Lung microvascular endothelial cell (primary cell): Measurements from ENCODE around the gene COPS8. TPM values are rescaled to one million over a fixed set of nuclear protein-coding genes. Genes with fewer than 3 reads are reported as not detected.
A peak's percentile ranks its signal among the peaks of the same experiment; 100 is the strongest.

Source experiments
- DNase-seq, 2 donors: peaks; one replicate each; pipeline versions ENCODE4 v3.0.0 to v3.0.0-alpha.2; 2010; ENCODE audit warnings: low read depth in 2 of 2
- total RNA-seq: library from RNA; depleted of rRNA; stranded (reverse); fragments of >200 nt; gene quantifications from 2 replicates; pipeline ENCODE4 v1.2.1, GENCODE V29; 2014

Gene COPS8
- total RNA-seq, 1 donor from 2014 or later, result 45.4 TPM

DNA sequence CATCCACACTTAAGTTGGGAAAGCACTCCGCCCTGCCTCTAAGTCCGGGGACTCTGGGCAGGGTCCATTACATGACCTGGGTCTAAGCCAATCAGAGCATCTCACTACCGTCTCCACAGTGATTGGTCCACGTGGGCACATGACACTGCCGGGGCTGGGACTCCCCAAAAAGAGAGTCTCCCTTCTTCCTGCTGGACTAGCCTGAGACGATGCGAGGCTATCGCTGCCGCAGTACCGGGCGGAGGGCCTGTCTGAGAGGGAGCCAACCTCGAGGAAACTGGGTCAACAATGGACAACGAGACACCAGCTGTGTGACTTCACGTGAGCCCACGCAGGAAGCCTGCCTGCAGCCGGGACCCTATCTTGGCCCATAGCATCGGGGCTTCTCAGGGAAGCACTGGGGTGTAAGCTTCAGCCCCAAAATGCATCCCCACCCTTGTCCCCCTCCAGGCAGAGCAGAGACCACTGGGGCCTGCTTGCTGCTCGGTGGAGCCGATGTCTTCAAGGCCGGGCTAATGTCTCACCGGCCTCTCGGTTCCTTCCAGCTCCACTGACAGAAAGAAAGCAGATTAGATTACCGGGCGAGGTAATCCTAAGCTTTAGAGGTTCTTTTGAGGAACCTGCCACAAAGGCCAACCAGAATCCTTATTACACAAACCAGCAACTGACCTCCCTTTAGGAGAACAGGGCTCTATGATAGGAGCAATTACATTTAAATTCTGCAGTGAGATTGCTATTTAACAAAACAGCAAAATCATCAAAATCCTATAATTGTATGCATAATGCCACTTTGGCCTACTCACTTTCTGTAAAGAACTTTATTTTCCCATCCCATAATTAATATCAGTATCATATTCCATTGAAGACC is 21.3 kb upstream of the COPS8 start:
- no peak for DNase-seq

DNA sequence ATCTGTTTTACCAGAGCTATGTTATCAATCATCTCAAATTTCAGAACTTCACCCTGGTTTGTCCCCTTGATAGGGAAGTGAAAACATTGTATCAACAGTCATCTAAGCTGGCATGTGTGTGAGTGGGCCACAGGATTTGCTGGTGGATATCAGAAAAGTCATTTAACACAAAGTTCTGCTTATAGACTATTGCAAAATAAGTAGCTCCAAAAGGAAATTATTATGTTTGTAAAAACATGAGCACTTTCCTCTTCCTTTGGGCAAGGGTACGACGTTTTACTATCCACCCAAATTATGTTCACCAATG is 20.7 kb upstream of the COPS8 start:
- no peak for DNase-seq

DNA sequence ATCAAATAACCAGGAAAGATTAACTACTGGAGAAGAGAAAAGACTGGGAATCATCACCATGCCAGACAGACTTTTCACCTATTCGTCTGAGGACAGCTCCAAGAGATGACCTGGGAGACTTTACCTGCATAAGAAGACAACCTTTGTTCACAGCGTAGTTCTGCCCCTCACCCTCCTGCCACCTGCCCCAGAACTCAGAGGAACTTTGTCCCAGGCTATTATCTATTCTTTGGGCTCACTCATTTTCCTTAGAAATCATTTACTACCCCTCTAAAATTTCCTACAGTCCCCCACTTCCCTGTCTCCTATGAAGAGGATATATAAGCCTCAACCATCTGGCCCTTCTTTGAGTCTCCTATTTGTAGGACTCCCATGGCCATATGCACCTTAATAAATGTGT is 19.3 kb upstream of the COPS8 start:
- no peak for DNase-seq

DNA sequence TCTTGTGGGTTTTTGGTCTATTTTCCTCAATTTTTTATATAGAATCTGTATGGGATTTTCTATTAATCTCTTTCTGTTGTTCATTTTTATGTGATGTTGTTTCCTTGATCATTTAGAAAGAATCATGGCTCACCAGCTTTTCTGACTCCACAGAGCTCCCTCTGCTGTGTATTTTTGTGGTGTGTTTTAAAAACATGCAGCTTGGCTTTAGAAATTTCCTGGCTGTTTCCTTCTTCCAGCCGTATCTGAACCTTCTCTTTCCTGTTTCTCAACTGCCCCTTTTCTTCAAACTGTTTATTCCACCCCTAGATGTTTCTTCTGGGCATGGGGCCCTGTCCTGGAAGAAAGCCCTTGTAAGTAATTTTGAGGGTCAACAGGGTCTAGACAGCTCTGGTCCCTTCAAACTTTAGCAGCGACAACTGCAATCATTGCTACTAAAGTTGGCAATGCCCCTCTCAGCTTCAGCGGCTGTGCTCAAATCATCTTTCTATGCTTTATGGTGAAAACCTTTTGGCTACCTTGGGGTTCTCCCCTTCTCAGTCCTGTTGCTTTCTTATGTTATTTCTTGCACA is 17.6 kb upstream of the COPS8 start:
- peak; percentile 28 to 34 for DNase-seq

DNA sequence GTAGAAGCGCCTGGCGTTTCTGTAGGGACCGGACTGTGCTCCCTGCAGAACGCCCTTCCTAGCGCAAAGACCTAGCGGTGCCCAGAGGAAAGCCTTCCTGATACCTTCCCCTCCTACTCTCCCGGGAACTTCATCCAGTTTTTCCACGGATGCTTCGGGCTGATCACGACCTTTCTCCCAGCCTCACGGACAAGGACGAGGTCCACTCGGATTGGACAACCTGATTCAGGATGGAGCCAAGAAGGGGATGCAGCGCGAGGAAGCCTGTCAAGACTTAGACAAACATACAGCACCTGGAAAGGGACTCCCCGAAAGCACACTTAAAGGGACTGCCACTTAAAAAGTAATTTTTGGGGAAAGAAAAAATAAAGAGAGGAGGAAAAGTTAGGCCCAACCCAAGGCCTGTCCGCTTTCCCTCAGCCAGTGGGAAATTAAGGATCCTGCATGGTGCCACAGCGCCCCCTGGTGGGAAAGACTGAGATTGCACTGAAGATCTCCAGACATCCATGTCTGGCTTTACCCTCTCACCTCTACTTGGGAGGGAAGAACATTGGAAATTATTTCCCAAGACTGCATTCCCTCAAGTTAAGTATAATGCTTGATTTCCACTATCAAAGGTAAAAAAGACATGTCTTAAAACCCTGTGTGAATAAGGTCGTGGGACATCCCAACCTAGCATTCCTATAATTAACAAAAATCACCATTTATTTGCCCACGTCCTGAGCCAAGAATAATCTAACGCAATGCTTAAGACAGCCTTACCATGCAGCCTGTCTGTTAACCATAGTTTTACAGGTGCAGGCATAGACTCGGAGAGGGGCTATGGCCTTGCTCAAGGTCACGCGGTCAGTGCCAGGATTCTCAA is 13.4 kb upstream of the COPS8 start:
- peak; percentile 68 to 69 for DNase-seq

DNA sequence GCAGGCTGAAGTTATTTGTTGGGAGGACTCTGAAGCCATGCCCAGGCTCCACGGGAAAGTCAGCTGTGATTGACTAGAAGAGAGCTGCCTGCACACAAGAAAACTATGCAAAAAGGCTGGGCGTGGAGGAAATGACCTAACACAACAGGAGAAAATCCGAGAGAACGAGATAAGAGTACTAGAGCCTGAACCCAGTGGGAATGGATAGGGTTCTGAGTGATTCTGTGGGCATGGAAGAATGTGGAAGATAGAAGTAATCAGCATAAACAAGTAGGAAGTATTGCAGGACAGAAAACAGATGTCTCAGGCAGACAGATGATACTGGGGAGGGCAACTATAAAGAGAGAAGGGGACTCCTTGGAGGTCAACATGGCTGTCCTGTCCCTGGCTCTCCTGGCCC is 12.1 kb upstream of the COPS8 start:
- peak in 1 of 2 donors; percentile 80 for DNase-seq

DNA sequence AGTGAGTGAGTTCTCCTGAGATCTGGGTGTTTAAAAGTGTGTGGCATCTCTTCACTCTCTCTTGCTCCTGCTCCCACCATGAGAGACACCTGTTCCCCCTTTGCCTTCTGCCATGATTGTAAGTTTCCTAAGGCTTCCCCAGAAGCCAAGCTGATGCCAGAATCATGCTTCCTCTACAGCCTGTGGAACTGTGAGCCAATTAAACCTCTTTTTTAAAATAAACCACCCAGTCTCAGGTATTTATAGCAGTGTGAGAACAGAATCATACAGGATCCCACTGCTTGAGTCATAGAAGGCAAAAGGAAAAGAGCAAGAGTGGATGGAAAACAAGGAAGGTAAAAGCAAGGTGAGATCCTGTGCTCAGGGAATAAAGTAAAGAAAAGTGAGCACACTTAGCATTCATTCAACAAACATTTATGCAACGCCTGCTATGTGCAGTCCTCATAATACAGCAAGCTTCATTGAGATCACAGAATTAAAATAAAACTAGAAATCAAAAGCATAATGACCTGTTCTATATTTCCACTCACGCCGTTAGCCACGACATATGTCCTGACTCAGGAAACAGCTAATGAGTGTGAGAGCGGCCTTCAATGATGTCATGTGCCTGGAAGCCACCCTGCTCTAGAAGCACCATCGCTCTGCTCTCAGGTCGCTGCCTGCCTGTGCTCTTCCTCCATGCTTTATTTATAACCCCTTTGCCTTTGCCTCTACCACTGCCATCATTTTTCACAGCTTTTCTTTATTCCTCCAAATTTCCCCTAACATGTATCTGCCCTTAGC is 11.3 kb upstream of the COPS8 start:
- DNase-seq, result peak; percentile 76 to 78

DNA sequence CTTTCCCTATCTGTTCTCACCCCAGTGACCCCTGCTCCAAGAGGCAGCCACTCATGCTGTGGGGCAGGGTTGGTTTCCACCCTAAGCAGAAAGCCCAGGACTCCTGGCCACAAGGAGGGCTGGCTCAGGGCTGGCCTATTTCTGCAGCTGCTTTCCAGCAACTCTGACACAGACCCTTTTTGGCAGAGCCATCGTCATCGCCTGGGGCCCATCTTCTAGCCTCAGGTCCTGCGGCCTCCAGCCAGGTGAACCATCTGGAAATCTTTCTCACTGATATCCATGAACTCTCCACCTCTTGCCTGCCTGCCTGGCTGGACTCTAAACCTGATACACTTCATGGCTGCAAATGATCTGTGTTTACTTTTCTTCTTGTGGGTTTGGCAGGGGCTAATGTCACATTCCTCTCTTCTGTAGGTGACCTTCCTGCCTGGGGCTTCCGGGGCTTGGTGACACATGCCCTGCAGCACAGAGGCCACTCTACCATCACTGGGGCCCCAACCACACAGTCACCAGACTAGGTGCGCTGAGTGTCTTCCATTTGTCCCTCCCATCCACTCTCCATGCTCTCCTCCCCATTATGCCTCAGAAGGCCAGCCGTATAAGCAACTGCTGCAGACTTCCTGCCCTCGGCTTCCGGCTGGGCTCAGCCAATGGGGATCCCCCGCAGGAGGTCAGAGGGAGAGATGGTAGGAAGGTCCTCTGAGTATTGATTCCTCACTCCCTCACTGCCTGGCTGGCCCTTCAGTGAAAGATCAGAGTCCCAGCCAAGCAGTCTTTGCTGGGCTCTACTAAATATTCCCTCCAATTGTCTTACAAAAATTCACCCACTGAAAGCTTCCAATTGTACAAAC is 9.7 kb upstream of the COPS8 start:
- DNase-seq, result no peak

DNA sequence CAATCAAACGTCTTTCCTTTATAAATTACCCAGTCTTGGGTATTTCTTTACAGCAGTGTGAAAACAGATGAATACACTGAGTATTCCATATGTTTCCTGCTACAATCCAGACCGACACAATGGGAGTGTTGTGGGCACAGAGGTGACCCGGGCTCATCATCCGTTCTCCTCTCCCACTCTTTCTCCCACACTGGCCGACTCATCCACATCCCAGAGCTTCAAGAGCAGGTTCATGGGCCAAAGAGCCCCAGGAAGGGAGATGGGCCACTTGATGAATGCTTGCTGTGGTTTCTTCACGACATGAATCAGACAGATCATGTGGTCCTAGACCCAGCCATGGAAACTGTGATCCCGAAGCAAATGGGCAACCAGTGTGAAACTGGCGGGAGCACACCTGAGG is 4.1 kb upstream of the COPS8 start:
- no peak for DNase-seq

DNA sequence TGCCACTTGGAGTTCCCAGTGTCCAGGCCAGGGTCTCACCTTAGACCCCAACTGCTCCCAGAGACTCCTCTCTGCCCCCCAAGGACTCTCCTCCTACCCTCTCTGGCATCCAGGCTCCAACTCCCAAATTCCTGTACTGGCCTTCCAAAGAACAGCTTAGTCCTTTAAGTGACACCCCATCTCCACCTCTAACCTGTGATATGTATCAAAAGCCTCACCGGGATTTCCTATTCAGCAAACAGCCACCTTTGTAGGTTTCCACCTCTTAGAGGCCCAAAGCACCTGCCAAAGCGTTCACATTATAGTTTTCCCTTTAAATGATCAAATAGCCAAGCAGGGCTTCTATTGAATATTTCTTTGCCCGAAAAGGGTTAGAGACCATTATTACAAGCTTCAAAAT is 2.7 kb upstream of the COPS8 start:
- no peak for DNase-seq

DNA sequence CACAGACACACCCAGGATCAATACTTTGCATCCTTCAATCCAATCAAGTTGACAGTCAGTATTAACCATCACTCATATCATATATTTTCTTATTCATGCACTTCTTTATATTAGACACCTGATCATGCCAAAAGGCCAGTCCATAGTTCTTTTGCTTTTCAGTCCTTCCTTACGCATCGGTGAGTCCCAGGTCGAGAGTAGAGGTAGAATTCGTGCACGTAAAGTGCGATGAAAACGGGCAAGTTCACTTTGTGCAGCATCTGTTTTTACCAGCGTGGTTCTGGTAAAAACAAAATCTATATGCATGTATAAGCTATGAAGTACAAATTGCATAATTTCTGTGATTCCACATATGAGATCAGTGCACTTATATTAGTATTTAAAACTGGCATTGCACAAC is 1.2 kb upstream of the COPS8 start:
- no peak for DNase-seq

DNA sequence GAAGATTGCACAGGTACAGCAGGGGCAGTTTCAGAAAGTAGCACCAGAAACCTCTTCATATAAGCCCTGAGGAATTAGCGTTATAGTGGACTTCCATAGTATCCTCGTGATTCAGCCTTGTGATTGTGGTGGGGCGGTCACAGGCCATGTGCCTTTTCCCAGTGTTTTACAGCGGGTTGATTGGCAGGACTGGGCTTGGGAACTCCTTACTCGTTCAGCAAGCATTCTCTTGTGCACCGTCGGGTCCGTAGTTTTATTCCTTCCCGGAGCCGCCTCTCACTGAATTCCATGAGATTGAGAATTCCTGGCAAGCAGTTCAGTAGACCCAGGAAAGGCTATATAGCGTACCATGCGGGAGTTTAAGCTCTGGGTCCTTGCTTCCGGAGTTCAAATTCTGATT is 5.2 kb downstream of the COPS8 start:
- peak in 1 of 2 donors; percentile 29 for DNase-seq

DNA sequence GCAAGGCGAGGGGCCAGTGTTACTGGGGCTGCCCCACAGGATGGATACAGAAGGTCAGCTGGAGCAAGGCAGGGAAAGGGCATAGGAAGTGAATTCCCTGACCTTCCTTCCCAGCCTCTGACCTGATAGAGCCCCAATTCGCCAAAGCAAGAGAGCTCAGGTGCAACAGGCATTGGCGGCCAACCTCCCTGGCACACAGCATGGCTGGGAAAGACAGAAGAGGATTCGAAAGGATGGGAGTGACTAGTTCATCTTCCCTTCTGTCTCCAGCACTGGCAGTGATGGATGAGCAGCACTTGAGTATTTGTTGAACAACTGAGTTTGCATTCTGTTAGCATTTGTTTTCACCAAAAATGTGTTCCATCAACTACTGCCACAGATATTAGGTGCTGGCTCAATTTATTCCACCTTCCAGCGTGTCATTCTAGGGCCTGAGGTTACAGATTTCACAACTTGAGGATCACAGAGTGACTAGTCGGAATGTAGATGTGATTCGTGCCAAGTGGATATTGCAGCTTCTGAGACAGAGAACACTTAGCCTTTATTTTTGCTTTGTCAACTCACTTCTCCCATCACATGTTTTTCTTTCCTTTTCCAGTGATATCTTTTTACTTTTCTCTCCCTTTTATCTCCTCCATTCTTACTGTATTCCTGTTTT is 6.2 kb downstream of the COPS8 start:
- peak in 1 of 2 donors; percentile 50 for DNase-seq

DNA sequence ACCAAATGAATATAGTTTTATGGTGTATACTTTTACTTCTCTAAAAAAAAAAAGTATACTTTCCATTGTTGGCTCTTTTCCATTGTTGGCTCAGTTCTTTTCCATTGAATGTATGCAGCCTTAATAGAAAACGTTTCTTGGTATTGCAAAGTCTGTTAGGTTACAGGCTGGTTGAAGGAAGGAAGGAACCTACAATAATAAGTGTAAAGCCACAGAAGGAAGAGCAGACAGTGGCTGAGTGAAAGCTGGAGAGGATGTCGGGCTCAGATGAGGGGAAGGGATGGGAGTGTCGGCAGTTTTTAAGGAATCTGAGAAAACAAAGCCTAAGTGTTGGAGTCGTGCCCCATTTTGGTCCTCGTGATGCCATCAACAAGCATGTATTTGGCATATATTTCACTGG is 6.8 kb downstream of the COPS8 start:
- peak in 1 of 2 donors; percentile 32 for DNase-seq

DNA sequence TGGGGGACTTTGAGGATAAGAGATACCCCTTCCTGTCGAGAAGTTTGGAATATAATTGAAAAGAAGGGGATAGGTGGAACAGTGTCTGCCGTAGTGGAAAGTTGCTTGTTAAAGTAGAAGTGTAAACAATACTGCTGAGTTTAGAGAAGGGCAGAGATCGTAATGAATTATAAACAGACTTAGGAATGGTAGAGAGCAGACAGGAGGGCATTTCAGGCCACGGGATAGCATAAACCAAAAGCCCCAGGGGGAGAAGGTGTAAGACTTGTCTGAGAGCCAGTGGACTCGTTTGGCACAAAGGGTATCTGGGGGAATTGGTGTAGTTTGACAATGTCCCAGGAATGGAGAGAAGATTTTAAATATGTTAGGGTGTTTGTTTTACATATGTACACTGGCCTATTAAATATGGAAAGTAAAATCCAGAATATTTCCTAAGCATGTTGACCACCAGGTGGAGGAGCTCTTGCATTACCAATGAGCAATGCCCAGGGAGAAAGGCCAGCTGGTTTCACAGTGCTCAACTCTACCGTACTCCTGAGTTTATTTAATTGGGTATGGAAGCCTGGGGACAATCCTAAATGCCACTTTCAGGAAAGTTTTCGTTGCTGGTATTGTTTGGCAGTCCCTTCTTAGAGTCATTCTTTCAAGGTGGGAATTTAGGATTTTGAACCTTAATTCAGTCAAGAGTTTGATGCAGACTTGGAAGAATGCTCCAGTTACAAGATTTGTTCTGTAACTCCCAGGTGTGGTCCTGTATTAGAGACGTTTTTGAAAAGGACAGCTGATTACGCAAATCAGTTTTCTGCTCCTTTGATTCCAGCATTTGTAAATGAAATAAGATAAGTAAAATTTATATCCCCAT is 7.5 kb downstream of the COPS8 start:
- peak; percentile 84 for DNase-seq

DNA sequence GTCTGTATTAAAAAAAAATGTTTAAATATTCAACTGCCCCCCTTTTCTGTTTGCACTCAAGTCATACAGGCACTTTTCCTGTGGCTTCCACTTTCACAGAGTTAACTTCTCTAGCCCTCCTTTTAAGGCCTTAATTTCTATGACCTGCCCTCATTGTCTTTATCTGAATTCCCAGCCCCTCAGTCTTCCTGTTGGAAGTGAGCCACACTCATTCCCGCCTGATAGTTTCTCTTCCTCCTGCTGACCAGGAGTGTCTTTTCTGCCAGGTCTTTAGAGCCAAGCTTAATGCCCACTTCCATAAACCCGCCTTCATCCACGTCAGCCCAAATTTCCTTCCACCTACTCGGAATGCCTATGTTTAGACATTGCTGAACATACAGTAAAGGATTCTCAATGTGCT is 10.5 kb downstream of the COPS8 start:
- peak; percentile 71 to 85 for DNase-seq

DNA sequence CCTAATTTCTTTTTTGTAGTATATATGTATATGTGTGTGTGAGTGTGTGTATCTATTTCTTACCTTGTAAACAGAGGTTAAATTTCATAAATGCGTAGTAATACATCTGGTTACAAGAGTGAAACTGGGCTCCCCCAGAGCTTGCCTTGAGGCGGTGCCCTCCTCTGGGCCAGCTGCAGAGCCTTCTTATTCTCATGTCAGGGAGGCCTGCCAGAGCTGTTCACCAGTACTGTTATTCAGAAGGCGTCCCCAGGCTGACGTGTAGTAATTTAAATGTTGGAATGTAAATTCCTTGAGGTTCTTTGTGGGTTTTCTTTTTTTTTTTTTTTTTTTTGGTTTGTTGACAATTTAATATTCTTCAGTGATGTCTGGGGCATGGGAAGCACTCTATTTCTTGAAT is 11.2 kb downstream of the COPS8 start:
- DNase-seq, result peak in 1 of 2 donors; percentile 44

DNA sequence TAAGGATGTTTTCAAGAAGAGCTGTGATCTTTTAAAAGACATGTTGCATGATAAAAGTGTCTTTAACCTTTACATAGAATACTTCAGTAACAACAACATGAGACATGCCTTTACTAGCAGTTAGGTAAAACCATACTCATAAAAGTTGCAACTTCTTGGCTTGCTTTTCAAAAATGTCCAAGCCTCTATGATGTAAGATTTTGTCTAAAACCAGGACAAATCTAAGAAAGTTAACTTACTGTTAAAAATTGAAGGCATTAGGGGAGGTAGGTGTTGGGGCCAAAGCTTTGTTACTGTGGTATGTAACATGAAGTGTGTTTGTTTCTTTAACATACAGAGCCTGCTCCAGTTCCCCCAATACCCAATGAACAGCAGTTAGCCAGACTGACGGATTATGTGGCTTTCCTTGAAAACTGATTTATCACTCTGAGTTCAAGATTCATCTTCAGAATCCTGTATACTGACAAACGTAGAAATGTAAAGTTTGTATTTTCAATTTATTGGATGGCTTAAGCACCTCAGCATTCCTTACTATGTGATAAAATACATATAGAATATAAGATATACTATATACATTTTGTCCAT is 11.7 kb downstream of the COPS8 start:
- peak in 1 of 2 donors; percentile 29 for DNase-seq
